ENCODE data around the gene IL1RAPL2. TPM values are rescaled to one million over a fixed set of nuclear protein-coding genes. Genes with fewer than 3 reads are reported as not detected.

IL1RAPL2 gene
- total RNA-seq, 2 experiments from 2014 or later = not detected

GRCh38 chrX:105307762-105308161, 741.8 kb downstream of the IL1RAPL2 start:
- no peak overlapping the region for H3K27ac Mint-ChIP-seq
- H3K36me3 Mint-ChIP-seq (ENCODE audit: low read depth) = no peaks in the 10 kb centered on the region
- CTCF ChIA-PET = no interaction called here
- POLR2A ChIA-PET = no interaction called here
- H3K9me3 Mint-ChIP-seq = no peaks in the 10 kb centered on the region
- no peaks in the 10 kb centered on the region for H3K4me1 Mint-ChIP-seq
- no peak for DNase-seq
- H3K4me3 Mint-ChIP-seq = no peak overlapping the region
- H3K27me3 Mint-ChIP-seq = no peaks in the 10 kb centered on the region

- no peak overlapping the region for H3K4me3 Mint-ChIP-seq
- H3K4me1 Mint-ChIP-seq = no peaks in the 10 kb centered on the region
- no peaks in the 10 kb centered on the region for H3K9me3 Mint-ChIP-seq
- no peak for DNase-seq
- no peak overlapping the region for H3K27ac Mint-ChIP-seq
- no peaks in the 10 kb centered on the region for H3K36me3 Mint-ChIP-seq (ENCODE audit: low read depth)
- no peaks in the 10 kb centered on the region for H3K27me3 Mint-ChIP-seq
- ChIA-PET CTCF (no interaction called here), POLR2A (no interaction called here)
These were observed 747.6 kb downstream of the IL1RAPL2 start for GRCh38 chrX:105313596-105313995.

DNA sequence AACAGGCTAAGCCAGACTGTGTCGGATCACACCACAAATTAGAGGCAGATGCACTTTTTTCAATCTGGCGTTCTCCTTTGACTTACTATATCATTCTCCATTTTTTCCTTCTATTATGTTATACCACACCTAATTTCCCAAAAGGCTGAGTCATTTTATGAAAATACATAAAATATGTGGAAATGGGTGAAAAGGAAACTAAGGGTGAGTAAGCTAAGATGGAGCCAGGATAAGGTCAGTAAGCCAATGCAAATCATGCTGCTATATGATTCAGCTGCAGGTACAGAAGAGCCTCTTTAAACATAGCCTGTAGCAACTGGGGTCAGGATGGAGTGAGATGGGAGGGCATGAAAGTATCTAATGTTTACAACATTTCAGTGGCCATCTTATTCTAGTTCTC, 748.5 kb downstream of the IL1RAPL2 start:
- no peak overlapping the region for H3K27ac Mint-ChIP-seq
- no peak for DNase-seq
- ChIA-PET CTCF (no interaction called here), POLR2A (no interaction called here)
- H3K9me3 Mint-ChIP-seq = no peaks in the 10 kb centered on the region
- H3K36me3 Mint-ChIP-seq (ENCODE audit: low read depth) = no peaks in the 10 kb centered on the region
- H3K4me1 Mint-ChIP-seq = no peaks in the 10 kb centered on the region
- no peak overlapping the region for H3K4me3 Mint-ChIP-seq
- H3K27me3 Mint-ChIP-seq = no peaks in the 10 kb centered on the region

DNA sequence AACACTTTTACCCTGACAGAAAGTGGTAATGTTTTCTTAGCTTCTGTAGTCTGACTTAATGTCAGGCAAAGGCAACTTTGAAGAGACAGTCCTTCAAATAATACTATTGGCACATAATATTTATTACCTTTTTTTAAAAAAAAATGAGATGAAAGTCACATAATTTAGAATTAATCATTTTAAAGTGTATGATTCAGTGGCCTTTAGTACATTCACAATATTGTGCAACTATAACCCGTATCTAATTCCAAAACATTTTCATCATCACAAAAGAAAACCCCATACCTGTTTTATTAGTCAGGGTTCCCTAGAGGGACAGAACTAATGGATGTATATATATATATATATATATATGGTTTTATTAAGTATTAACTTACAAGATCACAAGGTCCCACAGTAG, 749.2 kb downstream of the IL1RAPL2 start:
- no peak for DNase-seq
- Mint-ChIP-seq H3K27me3 (no peaks in the 10 kb centered on the region), H3K4me1 (no peaks in the 10 kb centered on the region), H3K9me3 (peaks cover 3% of the 10 kb centered on the region), H3K4me3 (no peak overlapping the region), H3K36me3 (ENCODE audit: low read depth) (no peaks in the 10 kb centered on the region), H3K27ac (no peak overlapping the region)
- POLR2A ChIA-PET = no interaction called here
- CTCF ChIA-PET = no interaction called here

- Mint-ChIP-seq H3K27me3 (no peaks in the 10 kb centered on the region), H3K36me3 (ENCODE audit: low read depth) (no peaks in the 10 kb centered on the region), H3K9me3 (peaks cover 3% of the 10 kb centered on the region), H3K4me1 (no peaks in the 10 kb centered on the region), H3K4me3 (no peak overlapping the region), H3K27ac (no peak overlapping the region)
- ChIA-PET CTCF (no interaction called here), POLR2A (no interaction called here)
- no peak for DNase-seq
These were observed 751.1 kb downstream of the IL1RAPL2 start for GRCh38 chrX:105317117-105317516.

- POLR2A ChIA-PET = no interaction called here
- Mint-ChIP-seq H3K36me3 (ENCODE audit: low read depth) (no peaks in the 10 kb centered on the region), H3K27me3 (no peaks in the 10 kb centered on the region), H3K9me3 (peaks cover 3% of the 10 kb centered on the region), H3K4me1 (no peaks in the 10 kb centered on the region), H3K4me3 (no peak overlapping the region), H3K27ac (no peak overlapping the region)
- no peak for DNase-seq
- CTCF ChIA-PET = no interaction called here
These were observed 757.9 kb downstream of the IL1RAPL2 start for GRCh38 chrX:105323928-105324327.

- ChIA-PET POLR2A (no interaction called here), CTCF (no interaction called here)
- DNase-seq = no peak
- no peak overlapping the region for H3K4me3 Mint-ChIP-seq
- H3K36me3 Mint-ChIP-seq (ENCODE audit: low read depth) = no peaks in the 10 kb centered on the region
- no peaks in the 10 kb centered on the region for H3K27me3 Mint-ChIP-seq
- no peak overlapping the region for H3K27ac Mint-ChIP-seq
- no peaks in the 10 kb centered on the region for H3K9me3 Mint-ChIP-seq
- no peaks in the 10 kb centered on the region for H3K4me1 Mint-ChIP-seq
These were observed 762.8 kb downstream of the IL1RAPL2 start for GRCh38 chrX:105328773-105329172.

GRCh38 chrX:105331244-105331643, 765.2 kb downstream of the IL1RAPL2 start:
- ChIA-PET CTCF (no interaction called here), POLR2A (no interaction called here)
- no peaks in the 10 kb centered on the region for H3K4me1 Mint-ChIP-seq
- H3K36me3 Mint-ChIP-seq (ENCODE audit: low read depth) = no peaks in the 10 kb centered on the region
- no peak for DNase-seq
- no peak overlapping the region for H3K27ac Mint-ChIP-seq
- H3K9me3 Mint-ChIP-seq = no peaks in the 10 kb centered on the region
- H3K27me3 Mint-ChIP-seq = no peaks in the 10 kb centered on the region
- H3K4me3 Mint-ChIP-seq = no peak overlapping the region

DNA sequence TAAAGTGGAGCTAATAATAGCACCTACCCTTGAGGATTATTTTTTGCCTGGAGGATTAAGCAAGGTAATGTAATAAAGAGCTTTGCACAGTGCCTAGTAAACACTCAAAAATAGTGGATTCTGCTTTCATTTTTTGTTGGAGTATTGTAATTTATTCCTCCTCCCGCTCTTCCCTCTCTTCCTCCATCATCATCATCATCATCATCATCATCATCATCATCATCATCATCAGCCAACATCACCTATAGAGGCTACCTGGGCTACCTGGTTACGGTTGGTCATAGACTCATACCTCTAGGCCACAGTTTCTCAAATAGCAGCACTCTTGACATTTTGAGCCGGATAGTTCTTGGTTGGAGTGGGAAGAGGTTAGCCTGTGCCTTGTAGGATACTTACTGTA, 781.4 kb downstream of the IL1RAPL2 start:
- ChIA-PET POLR2A (no interaction called here), CTCF (no interaction called here)
- DNase-seq = no peak
- Mint-ChIP-seq H3K27ac (no peak overlapping the region), H3K27me3 (no peaks in the 10 kb centered on the region), H3K9me3 (peaks cover 6% of the 10 kb centered on the region), H3K4me1 (no peaks in the 10 kb centered on the region), H3K4me3 (no peak overlapping the region), H3K36me3 (ENCODE audit: low read depth) (no peaks in the 10 kb centered on the region)

DNA sequence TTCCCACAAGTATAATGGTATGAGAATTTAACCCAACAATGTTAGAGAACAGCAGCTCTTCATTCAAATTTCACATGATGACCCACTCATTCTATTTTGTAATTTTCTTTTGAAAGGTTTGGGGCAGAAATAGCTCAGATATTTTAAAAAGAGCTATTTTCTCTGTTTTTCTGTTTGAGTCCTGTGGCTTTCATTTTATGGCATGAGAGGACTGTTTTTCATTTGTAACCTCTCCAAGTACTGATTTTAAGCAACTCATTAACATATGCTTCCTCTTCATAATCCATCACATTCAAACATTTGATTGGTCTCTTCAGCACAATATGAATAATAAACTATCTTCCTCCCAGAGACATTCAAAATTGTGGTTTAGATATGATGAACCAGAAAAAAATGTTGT, 783.5 kb downstream of the IL1RAPL2 start:
- no peaks in the 10 kb centered on the region for H3K27me3 Mint-ChIP-seq
- no peaks in the 10 kb centered on the region for H3K4me1 Mint-ChIP-seq
- H3K36me3 Mint-ChIP-seq (ENCODE audit: low read depth) = no peaks in the 10 kb centered on the region
- ChIA-PET CTCF (no interaction called here), POLR2A (no interaction called here)
- no peak for DNase-seq
- no peak overlapping the region for H3K4me3 Mint-ChIP-seq
- H3K9me3 Mint-ChIP-seq = peaks cover 6% of the 10 kb centered on the region
- no peak overlapping the region for H3K27ac Mint-ChIP-seq

DNA sequence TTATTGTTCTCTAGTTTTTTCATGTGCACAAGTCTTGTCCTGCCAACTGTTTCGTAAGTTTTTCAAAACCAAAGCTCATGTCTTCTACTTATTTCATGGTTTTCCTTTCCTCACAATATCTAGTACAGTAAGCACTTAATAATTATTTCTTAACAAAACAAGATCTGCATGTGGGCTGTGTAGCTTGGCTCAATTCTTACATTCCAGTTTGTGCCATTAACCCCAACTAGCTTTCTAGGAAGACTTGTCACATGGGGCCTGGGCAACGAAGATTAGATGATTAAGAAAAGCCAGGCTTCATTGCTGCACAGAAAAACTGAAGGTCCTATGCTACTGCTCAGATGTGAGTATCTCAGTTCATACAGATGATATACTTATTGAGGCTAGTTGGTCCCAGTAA, 809.8 kb downstream of the IL1RAPL2 start:
- Mint-ChIP-seq H3K27me3 (no peaks in the 10 kb centered on the region), H3K27ac (no peak overlapping the region), H3K4me3 (no peak overlapping the region), H3K4me1 (no peaks in the 10 kb centered on the region), H3K9me3 (no peaks in the 10 kb centered on the region), H3K36me3 (ENCODE audit: low read depth) (no peaks in the 10 kb centered on the region)
- CTCF ChIA-PET = no interaction called here
- POLR2A ChIA-PET = no interaction called here
- no peak for DNase-seq

DNA sequence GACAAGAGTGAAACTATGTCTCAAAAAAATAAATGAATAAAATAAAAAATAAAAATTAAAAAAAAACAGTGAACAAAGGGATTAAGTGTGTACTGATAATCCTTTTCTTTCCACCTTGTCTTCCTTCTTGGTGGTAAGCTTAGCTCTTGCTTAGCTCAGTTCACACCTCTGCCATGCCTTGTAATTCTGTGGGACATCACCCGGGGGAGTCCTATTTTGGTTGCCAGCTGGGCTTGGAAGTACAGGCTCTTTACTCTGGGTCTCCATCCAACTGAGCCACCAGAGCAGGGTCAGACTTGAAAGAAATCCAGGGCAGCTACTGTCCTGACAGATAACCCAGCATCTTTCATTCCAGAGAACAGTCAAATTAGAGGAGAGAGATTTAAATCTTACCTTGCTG, 858.7 kb downstream of the IL1RAPL2 start:
- ChIA-PET CTCF (no interaction called here), POLR2A (no interaction called here)
- peaks cover 4% of the 10 kb centered on the region for H3K9me3 Mint-ChIP-seq

DNA sequence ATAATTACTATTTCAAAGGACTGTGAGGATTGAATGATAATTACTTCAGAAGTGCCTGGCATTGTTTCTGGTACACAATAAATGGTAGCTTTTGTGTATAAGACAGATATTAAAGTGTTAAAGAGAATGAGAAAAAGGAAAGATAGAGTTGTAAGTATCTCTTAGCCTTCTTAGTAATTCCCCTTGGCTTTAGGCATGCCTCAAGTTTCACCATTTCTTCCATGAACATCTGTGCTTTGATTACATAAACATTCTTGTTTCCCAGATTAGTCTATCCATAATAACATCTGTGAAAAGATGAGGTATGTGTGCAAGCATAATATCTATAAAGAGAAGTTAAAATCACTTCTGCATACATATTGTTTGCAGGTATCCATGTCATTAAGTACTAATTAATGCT, 885.4 kb downstream of the IL1RAPL2 start:
- POLR2A ChIA-PET = no interaction called here

More for the DNA sequence above, 858.7 kb downstream of the IL1RAPL2 start:
- Mint-ChIP-seq H3K36me3 (ENCODE audit: low read depth) (no peaks in the 10 kb centered on the region), H3K27me3 (no peaks in the 10 kb centered on the region), H3K27ac (no peak overlapping the region), H3K4me1 (no peaks in the 10 kb centered on the region), H3K4me3 (no peak overlapping the region)
- no peak for DNase-seq

DNA sequence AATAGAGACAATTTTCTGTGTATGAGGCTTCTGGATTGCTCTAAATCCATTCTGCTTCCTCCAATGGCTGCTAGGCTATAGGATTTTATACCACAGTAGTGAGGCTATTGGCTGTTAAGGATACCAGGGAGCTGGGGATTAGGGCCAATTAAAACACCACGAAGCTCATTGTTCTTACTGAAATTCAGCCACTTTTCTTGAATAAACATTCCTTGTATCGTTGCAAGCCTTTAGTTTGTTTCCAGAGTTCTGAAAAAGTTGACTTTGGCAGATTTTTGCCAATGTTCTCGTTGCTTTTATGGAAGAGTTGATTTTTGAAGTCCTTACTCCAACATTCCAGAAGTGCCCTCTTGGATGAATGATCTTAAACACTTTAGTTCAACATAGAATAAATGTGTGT, 892.8 kb downstream of the IL1RAPL2 start:
- Mint-ChIP-seq H3K27me3 (no peaks in the 10 kb centered on the region), H3K36me3 (ENCODE audit: low read depth) (no peaks in the 10 kb centered on the region), H3K27ac (no peak overlapping the region), H3K9me3 (no peaks in the 10 kb centered on the region), H3K4me3 (no peak overlapping the region), H3K4me1 (no peaks in the 10 kb centered on the region)
- ChIA-PET POLR2A (no interaction called here), CTCF (no interaction called here)
- DNase-seq = no peak

More for the DNA sequence above, 885.4 kb downstream of the IL1RAPL2 start:
- Mint-ChIP-seq H3K9me3 (no peaks in the 10 kb centered on the region), H3K27ac (no peak overlapping the region), H3K4me3 (no peak overlapping the region), H3K27me3 (no peaks in the 10 kb centered on the region), H3K4me1 (no peaks in the 10 kb centered on the region), H3K36me3 (ENCODE audit: low read depth) (no peaks in the 10 kb centered on the region)
- CTCF ChIA-PET = no interaction called here
- no peak for DNase-seq

GRCh38 chrX:105460376-105460775, 894.4 kb downstream of the IL1RAPL2 start:
- H3K27me3 Mint-ChIP-seq = no peaks in the 10 kb centered on the region
- no peak overlapping the region for H3K27ac Mint-ChIP-seq
- no peaks in the 10 kb centered on the region for H3K4me1 Mint-ChIP-seq
- no peaks in the 10 kb centered on the region for H3K36me3 Mint-ChIP-seq (ENCODE audit: low read depth)
- CTCF ChIA-PET = no interaction called here
- H3K9me3 Mint-ChIP-seq = no peaks in the 10 kb centered on the region
- no peak for DNase-seq
- H3K4me3 Mint-ChIP-seq = no peak overlapping the region
- POLR2A ChIA-PET = no interaction called here

All from activated CD4-positive, alpha-beta T cell treated with anti-CD3 and anti-CD28 coated beads, Interleukin-2, amount 10 ng/mL, durations not matched to agents 7 days and 5 days (primary cell).